ENCODE measurements around the gene MMP15.

MMP15 gene

DNA sequence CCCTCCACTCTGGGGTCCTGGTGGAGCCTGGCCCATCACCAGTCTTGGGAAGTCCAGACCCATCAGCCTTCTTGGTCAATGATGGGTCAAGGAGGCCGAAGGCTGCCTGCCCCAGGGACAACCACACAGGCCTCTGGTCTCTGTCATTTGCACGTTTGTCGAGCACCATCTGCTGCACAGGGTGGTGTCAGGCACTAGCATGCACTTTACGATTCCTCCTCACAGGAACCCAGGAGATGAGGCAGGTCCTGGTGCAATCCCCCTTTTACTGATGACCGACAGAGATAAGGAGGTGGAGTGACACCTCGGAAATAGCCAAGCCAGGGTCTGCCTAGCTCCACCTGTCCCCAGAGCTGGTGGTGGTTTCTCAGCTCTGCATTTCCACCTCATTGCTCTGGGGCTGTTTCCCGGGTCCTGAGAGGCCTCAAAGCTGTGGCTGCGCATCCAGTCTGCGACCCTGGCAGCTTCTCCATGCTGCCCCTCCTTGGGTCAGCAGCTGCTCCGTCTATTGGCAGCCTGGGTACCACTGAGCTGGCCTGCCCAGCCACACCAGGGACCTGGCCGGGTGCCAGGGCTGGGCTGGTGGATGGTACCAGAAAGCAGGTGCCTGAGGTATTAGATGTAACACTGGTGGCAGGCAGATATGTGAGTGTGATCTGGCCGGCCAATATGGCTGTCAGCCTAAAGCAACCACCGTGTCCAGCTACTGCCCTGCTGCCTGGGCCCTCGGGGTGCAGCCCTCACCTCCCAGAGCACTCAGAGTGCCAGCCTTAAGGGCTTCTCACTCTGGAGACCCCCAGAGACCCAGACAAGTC lies 10.0 kb downstream of the MMP15 start:
- DNase-seq (ENCODE audit: low spot score) = no peak

DNA sequence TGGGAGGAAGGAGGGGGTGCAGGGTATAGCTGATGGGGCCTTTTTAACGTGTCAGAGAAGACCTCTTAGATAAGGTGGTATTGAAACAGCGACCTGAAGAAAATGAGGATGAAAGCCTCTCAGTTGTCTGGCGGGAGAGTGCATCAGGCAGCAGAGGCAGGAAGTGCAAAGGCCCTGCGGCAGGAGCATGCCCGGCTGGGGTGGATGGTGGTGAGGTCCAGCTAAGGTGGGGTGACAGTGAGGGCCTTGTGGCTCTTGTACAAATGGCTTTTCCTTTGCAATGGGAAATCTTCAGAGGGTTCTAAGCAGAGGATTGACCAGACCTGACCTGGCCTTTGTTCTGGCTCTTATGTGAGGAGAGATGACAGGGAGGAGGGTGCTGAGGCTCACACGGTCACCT lies 11.4 kb downstream of the MMP15 start:
- DNase-seq (ENCODE audit: low spot score) = no peak

DNA sequence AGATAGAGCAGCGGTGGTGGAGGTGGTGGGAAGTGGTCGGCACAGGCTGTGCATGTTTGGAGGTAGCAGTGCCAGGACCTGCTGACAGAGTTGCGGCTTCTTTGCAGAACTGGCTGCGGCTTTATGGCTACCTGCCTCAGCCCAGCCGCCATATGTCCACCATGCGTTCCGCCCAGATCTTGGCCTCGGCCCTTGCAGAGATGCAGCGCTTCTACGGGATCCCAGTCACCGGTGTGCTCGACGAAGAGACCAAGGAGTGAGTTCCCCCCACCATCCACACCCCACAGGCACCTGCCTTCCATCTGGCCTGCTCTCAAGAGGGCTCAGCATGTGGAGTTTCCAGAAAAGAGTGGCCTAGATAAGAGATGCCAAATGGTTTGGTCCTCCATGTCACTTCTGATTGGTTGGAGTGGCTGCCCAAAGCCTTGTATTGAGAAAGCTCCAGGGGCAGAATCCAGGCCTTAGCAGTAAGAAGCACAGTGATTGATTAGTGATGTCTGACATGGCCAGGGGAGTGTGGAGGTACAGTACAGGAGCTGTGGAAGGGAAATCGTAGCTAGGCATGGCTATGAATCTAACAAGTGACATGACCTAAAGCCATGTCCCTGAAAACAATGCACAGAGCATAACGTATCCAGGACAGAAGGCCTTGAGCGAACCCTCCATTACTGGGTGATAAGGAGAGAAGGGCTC lies 12.0 kb downstream of the MMP15 start:
- DNase-seq (ENCODE audit: low spot score) = no peak

DNA sequence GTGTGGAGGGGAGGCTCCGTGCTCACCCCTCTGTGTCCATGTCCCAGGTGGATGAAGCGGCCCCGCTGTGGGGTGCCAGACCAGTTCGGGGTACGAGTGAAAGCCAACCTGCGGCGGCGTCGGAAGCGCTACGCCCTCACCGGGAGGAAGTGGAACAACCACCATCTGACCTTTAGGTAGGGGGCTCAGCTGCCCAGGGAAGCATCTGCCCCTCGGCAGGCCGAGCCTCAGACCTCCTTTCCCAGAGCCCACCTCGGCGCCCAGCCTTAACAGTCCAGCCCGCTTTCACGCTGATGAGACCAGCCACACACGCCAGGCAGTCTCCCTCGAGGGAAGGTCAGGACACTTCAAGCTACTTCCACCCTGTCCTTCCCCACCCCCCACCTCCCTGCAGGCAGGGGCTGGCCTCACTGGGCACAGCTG lies 12.7 kb downstream of the MMP15 start:
- no peak for DNase-seq (ENCODE audit: low spot score)

DNA sequence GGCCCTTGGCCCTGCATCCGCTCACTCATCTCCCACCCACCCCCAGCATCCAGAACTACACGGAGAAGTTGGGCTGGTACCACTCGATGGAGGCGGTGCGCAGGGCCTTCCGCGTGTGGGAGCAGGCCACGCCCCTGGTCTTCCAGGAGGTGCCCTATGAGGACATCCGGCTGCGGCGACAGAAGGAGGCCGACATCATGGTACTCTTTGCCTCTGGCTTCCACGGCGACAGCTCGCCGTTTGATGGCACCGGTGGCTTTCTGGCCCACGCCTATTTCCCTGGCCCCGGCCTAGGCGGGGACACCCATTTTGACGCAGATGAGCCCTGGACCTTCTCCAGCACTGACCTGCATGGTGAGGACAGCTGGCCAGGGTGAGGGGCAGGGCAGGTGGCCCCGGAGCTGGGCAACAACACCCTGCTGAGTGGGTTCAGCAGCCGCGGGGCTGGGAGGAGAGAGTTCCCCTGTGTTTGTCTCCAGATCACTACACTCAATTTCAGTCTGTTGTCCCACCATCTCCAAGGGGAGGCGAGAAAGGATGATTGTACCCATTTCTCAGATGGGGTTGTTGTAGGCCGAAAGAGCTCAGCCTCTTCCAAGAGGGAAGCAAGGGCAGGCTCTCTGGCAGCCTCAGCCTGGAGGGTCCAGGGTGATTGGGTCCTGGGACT lies 14.4 kb downstream of the MMP15 start:
- DNase-seq (ENCODE audit: low spot score) = no peak

DNA sequence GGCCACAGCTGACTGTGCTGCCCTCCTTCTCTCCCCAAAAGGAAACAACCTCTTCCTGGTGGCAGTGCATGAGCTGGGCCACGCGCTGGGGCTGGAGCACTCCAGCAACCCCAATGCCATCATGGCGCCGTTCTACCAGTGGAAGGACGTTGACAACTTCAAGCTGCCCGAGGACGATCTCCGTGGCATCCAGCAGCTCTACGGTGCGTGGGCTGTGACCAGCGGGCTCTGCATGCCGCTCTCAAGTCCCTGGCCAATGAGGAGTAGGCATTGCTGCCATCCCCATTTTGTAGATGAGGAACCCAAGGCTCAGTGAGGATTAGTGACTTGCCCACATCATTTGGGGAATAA lies 14.9 kb downstream of the MMP15 start:
- DNase-seq (ENCODE audit: low spot score) = no peak

DNA sequence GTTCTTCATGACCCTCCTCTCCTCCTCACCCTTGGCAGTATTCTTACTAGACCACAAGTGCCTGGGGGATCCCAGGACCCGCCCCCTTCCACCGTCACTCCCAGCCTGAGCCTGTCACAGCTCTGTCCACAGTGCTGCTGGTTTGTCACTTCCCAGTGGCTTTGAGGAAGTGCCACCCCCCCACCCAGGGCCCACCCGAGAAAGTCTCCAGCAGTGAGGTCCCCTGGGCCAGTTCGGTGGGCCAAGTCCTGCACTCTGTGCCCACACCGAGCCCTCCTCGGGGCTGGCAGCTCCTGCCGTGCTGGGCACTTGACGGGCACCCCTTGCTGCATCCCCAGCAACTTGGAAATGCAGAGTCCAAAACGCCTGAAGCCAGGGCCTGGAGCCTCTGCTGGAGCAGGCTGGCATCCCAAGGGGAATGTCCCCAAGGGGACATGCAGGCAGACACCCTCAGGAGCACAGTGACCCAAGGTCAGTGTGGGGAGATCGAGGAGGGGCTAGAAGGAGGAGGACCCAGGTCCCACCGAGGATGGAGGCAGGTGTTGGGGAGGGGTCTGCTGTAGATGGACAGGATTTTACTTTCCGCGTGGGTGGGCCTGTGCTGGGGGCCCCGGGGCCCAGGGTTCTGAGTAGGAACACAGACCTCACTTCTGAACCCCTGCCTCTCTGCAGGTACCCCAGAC lies 15.5 kb downstream of the MMP15 start:
- no peak for DNase-seq (ENCODE audit: low spot score)

DNA sequence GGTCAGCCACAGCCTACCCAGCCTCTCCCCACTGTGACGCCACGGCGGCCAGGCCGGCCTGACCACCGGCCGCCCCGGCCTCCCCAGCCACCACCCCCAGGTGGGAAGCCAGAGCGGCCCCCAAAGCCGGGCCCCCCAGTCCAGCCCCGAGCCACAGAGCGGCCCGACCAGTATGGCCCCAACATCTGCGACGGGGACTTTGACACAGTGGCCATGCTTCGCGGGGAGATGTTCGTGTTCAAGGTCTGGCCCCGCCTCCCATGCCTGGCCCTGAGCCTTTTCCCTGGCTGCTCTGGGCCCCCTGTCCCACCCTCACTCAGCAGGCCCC lies 16.0 kb downstream of the MMP15 start:
- DNase-seq (ENCODE audit: low spot score) = no peak

DNA sequence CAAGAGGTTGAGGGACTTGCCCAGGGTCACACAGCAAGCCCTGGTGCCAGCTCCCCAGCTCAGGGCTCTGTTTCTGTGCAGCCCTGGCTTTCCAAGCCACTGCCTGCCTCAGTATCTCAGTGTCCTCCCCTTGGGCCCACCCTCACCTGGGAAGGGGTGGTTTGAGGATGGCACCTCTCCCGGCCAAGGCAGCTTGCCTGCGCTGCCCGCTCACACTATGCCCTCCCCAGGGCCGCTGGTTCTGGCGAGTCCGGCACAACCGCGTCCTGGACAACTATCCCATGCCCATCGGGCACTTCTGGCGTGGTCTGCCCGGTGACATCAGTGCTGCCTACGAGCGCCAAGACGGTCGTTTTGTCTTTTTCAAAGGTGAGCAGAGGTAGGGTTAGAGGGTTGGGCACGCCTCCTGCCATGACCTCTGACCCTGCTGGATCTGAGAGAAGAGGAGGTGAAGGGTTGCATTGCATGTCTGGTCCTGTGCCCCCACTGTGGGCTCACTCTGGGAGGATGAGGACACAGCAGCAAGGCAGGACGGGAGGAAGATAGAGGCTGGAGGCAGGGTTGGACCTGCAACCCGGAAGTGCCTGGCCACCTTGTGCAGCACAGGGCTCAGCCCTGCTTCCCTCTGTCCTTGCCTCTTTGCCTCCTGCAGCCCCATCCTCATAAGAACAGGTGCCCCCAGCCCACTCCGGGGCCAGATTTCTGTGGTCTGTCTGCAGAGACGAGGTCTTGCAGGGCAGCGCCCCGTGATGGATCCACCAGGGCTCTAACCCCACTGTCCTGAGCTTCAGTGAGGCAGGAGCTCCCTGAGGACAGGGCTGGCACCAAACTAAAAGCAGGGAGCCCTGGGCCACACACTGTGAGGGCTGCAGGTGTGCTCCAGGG lies 16.7 kb downstream of the MMP15 start:
- no peak for DNase-seq (ENCODE audit: low spot score)

DNA sequence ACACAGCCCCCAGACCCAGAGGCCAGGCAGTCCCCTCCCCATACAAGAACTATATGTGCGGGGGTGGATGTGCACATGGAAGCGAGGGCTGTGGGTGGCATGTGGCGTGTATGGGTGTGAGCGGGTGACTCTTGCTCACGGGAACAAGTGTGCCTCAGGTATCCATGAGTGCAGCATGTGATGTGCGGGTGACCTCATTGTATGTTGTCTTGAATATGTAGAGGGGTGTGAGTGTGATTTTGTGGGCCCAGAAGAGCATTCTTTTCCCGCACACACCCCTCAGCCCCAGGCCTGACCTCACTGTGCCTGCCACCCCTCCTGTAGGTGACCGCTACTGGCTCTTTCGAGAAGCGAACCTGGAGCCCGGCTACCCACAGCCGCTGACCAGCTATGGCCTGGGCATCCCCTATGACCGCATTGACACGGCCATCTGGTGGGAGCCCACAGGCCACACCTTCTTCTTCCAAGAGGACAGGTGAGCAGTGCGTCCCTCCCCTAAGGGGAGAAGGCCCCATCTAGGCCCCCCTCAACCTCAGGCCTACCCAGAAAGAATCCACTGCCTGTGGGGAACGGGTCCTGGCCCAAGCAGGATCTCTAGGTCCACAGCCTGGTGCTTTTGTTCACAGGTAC lies 17.4 kb downstream of the MMP15 start:
- no peak for DNase-seq (ENCODE audit: low spot score)

DNA sequence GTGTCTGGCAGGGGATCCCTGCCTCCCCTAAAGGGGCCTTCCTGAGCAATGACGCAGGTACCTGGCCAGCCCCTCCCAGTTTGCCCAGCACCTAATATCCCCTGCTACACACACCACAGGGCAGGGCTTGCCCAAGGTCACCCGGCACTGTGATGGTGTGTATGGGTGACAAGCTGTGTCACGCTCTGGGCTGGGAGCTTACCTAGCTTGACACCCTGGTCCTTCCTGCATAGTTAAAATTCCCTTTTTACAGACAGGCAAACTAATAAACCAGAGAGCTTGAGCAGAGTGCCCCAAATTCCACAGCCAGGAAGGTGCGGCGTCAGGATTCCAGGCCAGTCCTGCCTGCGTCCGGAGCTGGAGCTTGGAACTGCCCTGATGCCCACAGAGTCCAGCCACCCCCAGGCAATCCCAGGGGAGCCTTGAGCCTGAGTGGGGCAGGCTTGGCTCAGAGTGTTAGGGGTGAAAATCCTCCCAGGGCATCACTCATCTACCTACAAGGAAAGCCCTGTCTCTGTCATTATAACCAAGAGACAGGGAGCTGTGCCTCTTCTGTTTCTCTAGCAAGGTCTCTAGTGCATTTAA lies 18.1 kb downstream of the MMP15 start:
- DNase-seq (ENCODE audit: low spot score) = no peak

DNA sequence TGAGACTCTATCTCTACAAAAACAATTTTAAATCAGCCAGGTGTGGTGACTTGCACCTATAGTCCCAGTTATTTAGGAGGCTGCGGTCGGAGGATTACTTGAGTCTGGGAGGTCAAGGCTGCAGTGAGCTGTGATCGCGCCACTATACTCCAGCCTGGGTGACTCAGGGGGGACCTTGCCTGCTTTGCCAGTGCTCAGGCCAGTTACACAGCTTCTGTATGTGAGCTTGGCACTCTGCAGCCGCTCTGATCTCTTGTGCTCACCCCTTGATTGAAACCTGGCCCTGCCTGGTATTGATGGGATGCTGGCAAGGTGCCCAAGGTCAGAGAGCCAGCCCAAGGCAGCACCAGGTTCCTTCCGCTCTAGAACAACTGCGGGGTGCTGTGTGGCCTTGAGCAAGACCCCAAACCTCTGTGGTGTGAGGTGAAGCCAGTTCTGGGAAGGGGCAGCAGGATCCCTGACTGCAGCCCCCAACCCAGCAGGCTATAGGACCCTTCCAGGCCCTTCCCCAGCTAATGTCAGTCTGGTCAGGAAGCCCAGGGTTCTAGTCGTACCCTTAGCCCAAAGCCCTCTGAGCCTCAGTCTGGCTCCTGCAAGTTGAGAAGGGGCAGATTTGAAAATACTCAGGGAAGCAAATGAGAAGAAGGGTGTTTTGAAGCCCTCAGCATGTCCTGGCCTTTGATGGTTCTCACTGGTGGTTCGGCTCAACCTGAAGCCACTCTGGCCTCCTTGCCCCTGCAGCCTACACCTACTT lies 18.9 kb downstream of the MMP15 start:
- DNase-seq (ENCODE audit: low spot score) = no peak

DNA sequence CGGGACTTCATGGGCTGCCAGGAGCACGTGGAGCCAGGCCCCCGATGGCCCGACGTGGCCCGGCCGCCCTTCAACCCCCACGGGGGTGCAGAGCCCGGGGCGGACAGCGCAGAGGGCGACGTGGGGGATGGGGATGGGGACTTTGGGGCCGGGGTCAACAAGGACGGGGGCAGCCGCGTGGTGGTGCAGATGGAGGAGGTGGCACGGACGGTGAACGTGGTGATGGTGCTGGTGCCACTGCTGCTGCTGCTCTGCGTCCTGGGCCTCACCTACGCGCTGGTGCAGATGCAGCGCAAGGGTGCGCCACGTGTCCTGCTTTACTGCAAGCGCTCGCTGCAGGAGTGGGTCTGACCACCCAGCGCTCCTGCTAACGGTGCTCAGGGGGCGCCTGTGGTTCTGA lies 19.5 kb downstream of the MMP15 start:
- no peak for DNase-seq (ENCODE audit: low spot score)

DNA sequence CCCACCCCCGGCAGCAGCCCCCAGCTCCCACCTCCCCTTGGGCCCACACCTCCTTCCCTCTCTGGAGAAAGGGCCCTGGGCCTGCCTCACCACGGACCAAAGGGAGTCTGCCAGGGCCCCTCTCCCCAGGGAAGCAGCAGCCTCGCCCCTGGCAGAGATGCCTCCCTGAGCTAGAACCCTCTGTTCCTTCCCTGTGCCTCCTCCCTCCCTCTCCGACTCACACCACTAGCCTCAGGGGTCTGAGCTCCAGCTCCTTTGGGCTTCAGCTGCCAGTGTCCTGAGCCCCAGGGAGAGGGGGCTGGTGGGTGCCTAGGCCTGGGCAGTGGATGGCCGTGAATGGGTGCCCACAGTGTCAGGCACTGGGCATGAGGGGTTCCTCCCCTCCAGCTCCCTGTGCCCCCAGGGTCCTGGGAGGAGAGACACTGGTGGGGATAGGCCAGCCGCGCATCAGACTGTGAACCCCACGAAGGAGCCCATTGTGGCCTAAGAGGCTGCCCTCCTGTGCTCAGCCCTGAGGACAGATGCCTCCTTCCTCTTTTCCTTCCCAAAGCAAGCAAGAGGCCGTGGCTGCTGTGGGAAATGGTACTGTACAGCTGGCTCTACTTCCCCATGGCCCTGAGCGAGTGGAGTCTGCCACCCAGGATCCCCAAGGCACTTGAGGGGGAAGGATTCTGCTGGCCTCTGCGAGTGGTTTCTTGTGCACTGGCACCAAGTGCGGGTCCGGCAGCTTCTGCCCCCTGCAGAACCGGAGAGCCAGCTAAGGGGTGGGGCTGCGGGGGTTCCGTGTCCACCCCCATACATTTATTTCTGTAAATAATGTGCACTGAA lies 20.7 kb downstream of the MMP15 start:
- no peak for DNase-seq (ENCODE audit: low spot score)

DNA sequence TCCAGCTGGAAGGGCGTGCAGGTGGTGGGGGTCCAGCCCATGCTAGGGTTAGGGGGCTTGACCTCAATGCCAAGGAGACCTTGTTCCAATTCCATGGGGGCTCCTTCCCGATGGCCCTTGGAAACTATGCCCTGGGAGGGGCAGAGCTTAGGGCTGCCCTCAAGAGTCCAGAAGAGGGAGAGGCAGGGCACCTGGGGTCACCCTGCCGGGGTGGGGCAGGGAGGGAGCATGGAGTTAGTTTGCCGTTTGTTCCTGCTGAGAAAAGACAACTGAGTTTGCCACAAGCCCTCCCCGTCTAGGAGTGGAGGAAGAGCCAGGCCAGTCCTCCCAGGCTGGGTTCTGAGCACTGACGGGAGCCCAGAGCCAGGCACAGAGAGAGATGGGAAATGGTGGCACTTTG lies 21.4 kb downstream of the MMP15 start:
- no peak for DNase-seq (ENCODE audit: low spot score)

DNA sequence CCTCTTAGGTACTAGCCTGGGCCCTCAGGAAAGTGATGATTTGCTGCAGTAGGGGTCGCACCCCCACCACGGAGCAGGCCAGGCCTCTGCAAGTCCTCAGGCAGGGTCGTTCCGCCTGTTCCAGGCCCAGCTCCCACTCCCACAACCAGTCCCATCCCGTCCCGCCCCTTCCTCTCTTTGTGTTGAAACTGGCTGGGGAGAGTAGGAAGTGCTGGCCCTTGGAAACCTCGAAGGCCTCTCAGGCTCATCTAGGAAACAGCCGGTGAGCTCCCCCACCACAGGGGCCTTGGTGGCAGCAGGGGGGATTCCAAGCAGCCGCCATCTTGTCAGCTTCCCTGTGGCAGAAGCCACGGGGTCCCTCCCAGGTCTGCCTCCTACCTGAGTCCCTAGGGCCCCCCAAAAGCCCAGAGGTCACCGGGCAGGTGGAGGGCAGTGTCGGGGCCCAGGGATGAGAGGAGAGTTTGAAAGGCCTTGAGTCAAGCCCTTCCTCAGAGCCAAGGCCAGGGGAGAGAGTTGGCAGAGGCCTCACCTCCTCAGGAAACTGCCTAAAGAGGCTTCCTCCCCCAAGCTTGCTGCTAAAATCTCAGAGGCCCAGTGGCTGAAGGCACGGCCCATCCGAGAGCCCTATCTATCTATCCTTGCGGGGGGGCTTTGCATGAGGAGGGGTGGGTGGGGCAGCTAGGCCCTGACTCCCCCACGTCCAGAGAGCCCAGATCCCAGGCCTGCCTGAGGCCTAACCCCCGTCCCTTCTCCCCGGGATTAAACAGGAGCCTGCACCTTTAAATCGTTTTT lies 22.2 kb downstream of the MMP15 start:
- no peak for DNase-seq (ENCODE audit: low spot score)

DNA sequence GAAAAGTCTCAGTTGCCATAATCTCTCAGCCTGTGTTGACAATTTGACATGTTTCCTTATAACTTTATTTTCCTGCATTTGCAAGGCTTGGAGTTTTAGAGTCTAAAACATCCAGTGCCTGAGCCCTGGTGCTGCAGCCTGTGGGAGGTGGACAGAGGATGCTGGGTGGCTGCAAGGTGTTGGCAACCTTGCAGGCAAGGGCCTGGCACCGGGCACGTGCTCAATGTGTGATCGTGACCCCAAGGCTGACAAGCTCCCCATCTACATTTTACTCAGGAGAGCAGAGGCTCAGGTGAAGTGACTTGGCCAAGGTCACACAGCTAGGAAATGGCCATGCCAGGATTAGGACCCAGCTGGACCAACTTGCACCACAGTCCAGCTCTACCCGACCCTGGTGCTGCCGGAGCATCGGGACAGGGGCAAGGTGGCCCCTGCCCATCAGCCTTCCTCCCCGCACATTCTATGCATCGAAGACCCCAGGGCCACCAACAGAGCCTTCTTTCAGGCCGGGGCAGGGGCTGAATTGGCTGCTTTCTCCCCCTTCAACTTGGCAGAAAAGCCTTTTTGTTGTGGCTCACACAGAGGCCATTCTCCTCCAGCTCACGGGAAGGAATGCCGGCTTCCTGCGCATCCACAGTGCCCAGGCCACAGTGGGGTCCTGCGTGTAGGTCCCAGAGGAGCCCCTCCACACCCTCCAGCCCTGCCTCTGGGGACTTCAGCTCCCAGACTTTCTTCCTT lies 23.1 kb downstream of the MMP15 start:
- no peak for DNase-seq (ENCODE audit: low spot score)

Measured in hepatic stellate cell (primary cell).